ENCODE measurements around the gene DENND5B. TPM values are rescaled to one million over a fixed set of nuclear protein-coding genes. Genes with fewer than 3 reads are reported as not detected.

DENND5B gene
- total and polyA plus RNA-seq, 10 of the 15 experiments (the other 5 are each of a cell fraction or from before 2014, with no cell fraction given), result 0.39 to 32.5 (median 20.6) TPM

- TF ChIP-seq WRNIP1 (IDR thresholded peaks at IDR 0.05; ENCODE audit: borderline replicate concordance, low read depth, low read length) (no peak), SMAD5 (IDR thresholded peaks at IDR 0.05; ENCODE audit: low read depth) (no peak), NFYB (IDR thresholded peaks at IDR 0.05; ENCODE audit: insufficient read depth, low read depth, low read length) (no peak), TAF1 (IDR thresholded peaks at IDR 0.05; ENCODE audit: borderline replicate concordance, low read depth, low read length) (no peak), RAD21 (IDR thresholded peaks at IDR 0.05; ENCODE audit: insufficient read depth, low read depth, low read length) (no peak), JUND (IDR thresholded peaks at IDR 0.05; ENCODE audit: low read depth, low read length) (no peak)
These were observed 150.3 kb downstream of the DENND5B start (continued) for GRCh38 chr12:31440586-31440985.

GRCh38 chr12:31440134-31440533 lies 150.8 kb downstream of the DENND5B start:
- CTCF ChIA-PET, result no interaction called here
- POLR2A ChIA-PET, result no interaction called here
- SMC1A ChIA-PET (ENCODE audit: uncharacterized antibody, unreplicated experiment), result no interaction called here
- ATAC-seq (no peak), FAIRE-seq (no peak), DNase-seq (ENCODE audit: low read depth, low spot score) (no peak)
- intact Hi-C loops (cut with micrococcal nuclease; ENCODE audit: unreplicated experiment) (no loop called here), in situ Hi-C loops (cut with MboI) (no loop called here)
- no peaks in the 10 kb centered on the region for H3K9me3 ChIP-seq (replicated peaks; ENCODE audit: control insufficient read depth, insufficient read depth, low read length)
- no peak overlapping the region for H2AFZ ChIP-seq (ENCODE audit: control insufficient read depth, low read depth, low read length)
- H4K20me1 ChIP-seq (ENCODE audit: control insufficient read depth, insufficient read depth), result no peaks in the 10 kb centered on the region
- H3K4me1 ChIP-seq (ENCODE audit: control insufficient read depth, insufficient read depth, low read length), result no peaks in the 10 kb centered on the region
- no peaks in the 10 kb centered on the region; a peak in 1 of 4 replicates for H3K36me3 ChIP-seq (ENCODE audit: control insufficient read depth in 2 of 2, insufficient read depth in 2 of 2, low read length in 1 of 2)
- H3K9ac ChIP-seq (ENCODE audit: control insufficient read depth, insufficient read depth, low read length), result no peak overlapping the region
- H3K79me2 ChIP-seq (ENCODE audit: control insufficient read depth, insufficient read depth, low read length), result no peaks in the 10 kb centered on the region
- BruUV-seq (replicated peaks), result no TSS peak
- H3K27ac ChIP-seq (ENCODE audit: control insufficient read depth, insufficient read depth), result no peak overlapping the region
- RAD21 ChIA-PET (ENCODE audit: unreplicated experiment), result no interaction called here
- H3K4me2 ChIP-seq (ENCODE audit: control insufficient read depth, insufficient read depth), result no peak overlapping the region
- 50% methylated on average over 4 of the region's 4 CpGs for WGBS (ENCODE audit: insufficient coverage, insufficient replicate concordance, low lambda C conversion rate, missing lambda C conversion rate)
- H3K4me3 ChIP-seq, result no peak overlapping the region
- H3K27me3 ChIP-seq (replicated peaks in 1 of 2; ENCODE audit: control insufficient read depth in 2 of 2, insufficient read depth in 2 of 2, low read length in 1 of 2), result no peaks in the 10 kb centered on the region
- no peak for TF ChIP-seq RAD21 (IDR thresholded peaks at IDR 0.05; ENCODE audit: insufficient read depth, low read depth, low read length)
- no peak for TF ChIP-seq CUX1 (IDR thresholded peaks at IDR 0.05; ENCODE audit: insufficient replicate concordance, low read depth, low read length)
- no peak for TF ChIP-seq ZBTB4 (CRISPR knock-in tag; IDR thresholded peaks at IDR 0.05)
- no peak for TF ChIP-seq SUZ12 (IDR thresholded peaks at IDR 0.05; ENCODE audit: unreplicated experiment)
- TF ChIP-seq HDGF (IDR thresholded peaks at IDR 0.05), result no peak

All from GM12878 (cell line).